GM23338 (cell line): Measurements from ENCODE around the gene POLA2. TPM values are rescaled to one million over a fixed set of nuclear protein-coding genes. Genes with fewer than 3 reads are reported as not detected.

Experiments
- ATAC-seq: fragments of 200-7000 bp; cut with Tn5 transposase; 3 replicates; pipeline ENCODE4 v1.9.1; 2020
- DNase-seq: peaks from one replicate; pipeline ENCODE4 v3.0.0-alpha.2; 2015; ENCODE audit warnings: low spot score
- H2AFZ ChIP-seq: fragments of 200-600 bp; sonication (generic); 2 replicates; pipeline ENCODE4 v1.8.0; 2016; ENCODE audit warnings: antibody characterized with exemption, mild to moderate bottlenecking, moderate library complexity
- H3F3A ChIP-seq: fragments of 200-600 bp; sonication (generic); replicated peaks from 2 replicates; pipeline ENCODE4 v1.8.0; 2017; ENCODE audit warnings: antibody characterized with exemption, mixed run types, low read depth
- H3K27ac ChIP-seq: fragments of 200-600 bp; sonication (generic); 2 replicates; pipeline ENCODE4 v1.6.1; 2016; ENCODE audit warnings: low read depth
- H3K27me3 ChIP-seq: fragments of 200-600 bp; sonication (generic); 2 replicates; pipeline ENCODE4 v1.8.0; 2016; ENCODE audit warnings: mild to moderate bottlenecking, mixed run types, moderate library complexity; ENCODE audit not compliant: insufficient read depth
- H3K36me3 ChIP-seq: fragments of 200-600 bp; sonication (generic); 2 replicates; pipeline ENCODE4 v1.8.0; 2016; ENCODE audit warnings: mild to moderate bottlenecking; ENCODE audit not compliant: insufficient read depth
- H3K4me1 ChIP-seq: fragments of 200-600 bp; sonication (generic); 2 replicates; pipeline ENCODE4 v1.8.0; 2016; ENCODE audit warnings: mild to moderate bottlenecking, moderate library complexity; ENCODE audit not compliant: insufficient read depth
- H3K4me2 ChIP-seq: fragments of 200-600 bp; sonication (generic); 2 replicates; pipeline ENCODE4 v1.7.1; 2017; ENCODE audit warnings: mixed run types
- H3K4me3 ChIP-seq: fragments of 200-600 bp; sonication (generic); 2 replicates; pipeline ENCODE4 v1.6.1; 2016; ENCODE audit warnings: mixed run types
- H3K79me2 ChIP-seq: fragments of 200-600 bp; sonication (generic); replicated peaks from 2 replicates; pipeline ENCODE4 v1.8.0; 2017; ENCODE audit warnings: mild to moderate bottlenecking; ENCODE audit not compliant: insufficient read depth
- H3K9me2 ChIP-seq: fragments of 200-600 bp; sonication (generic); 2 replicates; pipeline ENCODE4 v1.8.0; 2017; ENCODE audit not compliant: insufficient read depth
- H4K20me1 ChIP-seq: fragments of 200-600 bp; sonication (generic); replicated peaks from 2 replicates; pipeline ENCODE4 v1.8.0; 2017; ENCODE audit warnings: mild to moderate bottlenecking; ENCODE audit not compliant: insufficient read depth
- H3K27ac Mint-ChIP-seq: 2 replicates; pipeline ENCODE4 v1.8.0; 2020; ENCODE audit warnings: inconsistent platforms, mild to moderate bottlenecking, moderate library complexity, mixed read lengths
- H3K27me3 Mint-ChIP-seq: 3 replicates; pipeline ENCODE4 v1.8.0; 2022; ENCODE audit warnings: low read depth, mild to moderate bottlenecking, moderate library complexity, mixed read lengths, inconsistent platforms; ENCODE audit not compliant: insufficient read depth, poor library complexity
- H3K36me3 Mint-ChIP-seq: 3 replicates; pipeline ENCODE4 v1.8.0; 2021; ENCODE audit warnings: low read depth, mild to moderate bottlenecking, inconsistent platforms, moderate library complexity, mixed read lengths
- H3K4me1 Mint-ChIP-seq: 3 replicates; pipeline ENCODE4 v1.8.0; 2020; ENCODE audit warnings: mild to moderate bottlenecking, inconsistent platforms, mixed read lengths
- H3K4me3 Mint-ChIP-seq: 3 replicates; pipeline ENCODE4 v1.8.0; 2021; ENCODE audit warnings: moderate library complexity, mild to moderate bottlenecking, inconsistent platforms, mixed read lengths
- H3K9me3 Mint-ChIP-seq: 3 replicates; pipeline ENCODE4 v1.8.0; 2020; ENCODE audit warnings: moderate library complexity, mild to moderate bottlenecking, inconsistent platforms, mixed read lengths
- CREB1 ChIP-seq: fragments of 250-450 bp; sonication (Bioruptor Pico); IDR thresholded peaks from 2 replicates; pipeline ENCODE4 v1.5.0; 2020; ENCODE audit warnings: low read depth, mild to moderate bottlenecking, moderate library complexity
- EZH2phosphoT487 ChIP-seq: fragments of 200-600 bp; sonication (generic); IDR thresholded peaks from one replicate; pipeline ENCODE4 v1.8.1; 2018; ENCODE audit warnings: antibody characterized with exemption; ENCODE audit not compliant: unreplicated experiment
- JUNB ChIP-seq: IDR thresholded peaks from one replicate; pipeline ENCODE4 v1.6.1; 2016; ENCODE audit warnings: antibody characterized with exemption; ENCODE audit not compliant: unreplicated experiment
- NANOG ChIP-seq: IDR thresholded peaks from 2 replicates; pipeline ENCODE4 v1.6.1; 2016; ENCODE audit warnings: antibody characterized with exemption, borderline replicate concordance
- POLR2AphosphoS5 ChIP-seq: IDR thresholded peaks from 2 replicates; pipeline ENCODE4 v1.6.1; 2016; ENCODE audit warnings: antibody characterized with exemption, low read depth
- STAT1 ChIP-seq: IDR thresholded peaks from one replicate; pipeline ENCODE4 v1.6.1; 2016; ENCODE audit warnings: antibody characterized with exemption; ENCODE audit not compliant: unreplicated experiment
- ZNF114 ChIP-seq: fragments of 250-450 bp; sonication (Bioruptor Pico); IDR thresholded peaks from 2 replicates; pipeline ENCODE4 v1.5.0; 2020; ENCODE audit warnings: mild to moderate bottlenecking, moderate library complexity
- ZNF331 ChIP-seq: fragments of 250-450 bp; sonication (Bioruptor Pico); IDR thresholded peaks from 2 replicates; pipeline ENCODE4 v1.5.0; 2020; ENCODE audit warnings: low read depth, mild to moderate bottlenecking, moderate library complexity
- polyA plus RNA-seq: library from polyadenylated mRNA; unstranded; fragments of >200 nt; fragmentation: Nextera tagmentation; extraction: Ambion mirVana; gene quantifications from 2 replicates; pipeline ENCODE4 v1.2.1, GENCODE V29; 2016
- total RNA-seq: library from RNA; depleted of rRNA; stranded (reverse); fragments of >200 nt; shearing (Covaris generic); gene quantifications from 2 replicates; pipeline ENCODE4 v1.2.3, GENCODE V29; 2014
- TF ChIP-seq, protein P1 (sequence below): fragments of 250-450 bp; sonication (Bioruptor Pico); IDR thresholded peaks from 2 replicates; pipeline ENCODE4 v1.5.0; 2020; ENCODE audit warnings: mild to moderate bottlenecking, moderate library complexity
- TF ChIP-seq, protein P2 (sequence below), 2 experiments: fragments of 200-600 bp in 1 of 2; sonication (generic) in 1 of 2; conservative IDR thresholded peaks; 2 replicates each; pipeline versions ENCODE4 v1.5.1 to v1.6.1; 2016 to 2017; ENCODE audit warnings: antibody characterized with exemption in 2 of 2, low read depth in 2 of 2, mild to moderate bottlenecking in 2 of 2, moderate library complexity in 1 of 2
- TF ChIP-seq, protein P3 (sequence below): IDR thresholded peaks from 2 replicates; pipeline ENCODE4 v1.6.1; 2016; ENCODE audit warnings: antibody characterized with exemption

POLA2 gene
- total and polyA plus RNA-seq, 2 experiments from 2014 or later: 22.5 to 30.4 TPM

DNA sequence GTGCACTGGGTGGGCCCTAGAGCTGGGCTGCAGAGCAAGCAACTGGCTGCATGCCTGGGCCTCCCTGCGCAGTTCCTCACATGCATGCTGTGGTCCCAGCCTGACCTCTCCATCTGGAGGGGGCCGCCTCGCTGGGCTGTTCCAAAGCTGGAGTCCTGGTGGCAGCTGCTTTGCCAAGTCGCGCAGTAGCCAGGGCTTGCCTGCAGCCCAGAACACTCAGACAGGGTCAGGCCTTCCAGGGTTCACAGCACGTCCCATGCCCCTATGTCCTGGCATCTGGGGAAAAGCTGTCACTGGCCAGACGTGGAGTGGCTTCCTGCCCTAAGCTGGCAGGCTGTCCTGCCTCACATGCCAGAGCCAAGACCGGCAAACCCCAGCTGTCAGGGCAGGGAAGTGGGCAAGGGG is 36.4 kb downstream of the POLA2 start (continued):
- TF ChIP-seq, protein P1, sequence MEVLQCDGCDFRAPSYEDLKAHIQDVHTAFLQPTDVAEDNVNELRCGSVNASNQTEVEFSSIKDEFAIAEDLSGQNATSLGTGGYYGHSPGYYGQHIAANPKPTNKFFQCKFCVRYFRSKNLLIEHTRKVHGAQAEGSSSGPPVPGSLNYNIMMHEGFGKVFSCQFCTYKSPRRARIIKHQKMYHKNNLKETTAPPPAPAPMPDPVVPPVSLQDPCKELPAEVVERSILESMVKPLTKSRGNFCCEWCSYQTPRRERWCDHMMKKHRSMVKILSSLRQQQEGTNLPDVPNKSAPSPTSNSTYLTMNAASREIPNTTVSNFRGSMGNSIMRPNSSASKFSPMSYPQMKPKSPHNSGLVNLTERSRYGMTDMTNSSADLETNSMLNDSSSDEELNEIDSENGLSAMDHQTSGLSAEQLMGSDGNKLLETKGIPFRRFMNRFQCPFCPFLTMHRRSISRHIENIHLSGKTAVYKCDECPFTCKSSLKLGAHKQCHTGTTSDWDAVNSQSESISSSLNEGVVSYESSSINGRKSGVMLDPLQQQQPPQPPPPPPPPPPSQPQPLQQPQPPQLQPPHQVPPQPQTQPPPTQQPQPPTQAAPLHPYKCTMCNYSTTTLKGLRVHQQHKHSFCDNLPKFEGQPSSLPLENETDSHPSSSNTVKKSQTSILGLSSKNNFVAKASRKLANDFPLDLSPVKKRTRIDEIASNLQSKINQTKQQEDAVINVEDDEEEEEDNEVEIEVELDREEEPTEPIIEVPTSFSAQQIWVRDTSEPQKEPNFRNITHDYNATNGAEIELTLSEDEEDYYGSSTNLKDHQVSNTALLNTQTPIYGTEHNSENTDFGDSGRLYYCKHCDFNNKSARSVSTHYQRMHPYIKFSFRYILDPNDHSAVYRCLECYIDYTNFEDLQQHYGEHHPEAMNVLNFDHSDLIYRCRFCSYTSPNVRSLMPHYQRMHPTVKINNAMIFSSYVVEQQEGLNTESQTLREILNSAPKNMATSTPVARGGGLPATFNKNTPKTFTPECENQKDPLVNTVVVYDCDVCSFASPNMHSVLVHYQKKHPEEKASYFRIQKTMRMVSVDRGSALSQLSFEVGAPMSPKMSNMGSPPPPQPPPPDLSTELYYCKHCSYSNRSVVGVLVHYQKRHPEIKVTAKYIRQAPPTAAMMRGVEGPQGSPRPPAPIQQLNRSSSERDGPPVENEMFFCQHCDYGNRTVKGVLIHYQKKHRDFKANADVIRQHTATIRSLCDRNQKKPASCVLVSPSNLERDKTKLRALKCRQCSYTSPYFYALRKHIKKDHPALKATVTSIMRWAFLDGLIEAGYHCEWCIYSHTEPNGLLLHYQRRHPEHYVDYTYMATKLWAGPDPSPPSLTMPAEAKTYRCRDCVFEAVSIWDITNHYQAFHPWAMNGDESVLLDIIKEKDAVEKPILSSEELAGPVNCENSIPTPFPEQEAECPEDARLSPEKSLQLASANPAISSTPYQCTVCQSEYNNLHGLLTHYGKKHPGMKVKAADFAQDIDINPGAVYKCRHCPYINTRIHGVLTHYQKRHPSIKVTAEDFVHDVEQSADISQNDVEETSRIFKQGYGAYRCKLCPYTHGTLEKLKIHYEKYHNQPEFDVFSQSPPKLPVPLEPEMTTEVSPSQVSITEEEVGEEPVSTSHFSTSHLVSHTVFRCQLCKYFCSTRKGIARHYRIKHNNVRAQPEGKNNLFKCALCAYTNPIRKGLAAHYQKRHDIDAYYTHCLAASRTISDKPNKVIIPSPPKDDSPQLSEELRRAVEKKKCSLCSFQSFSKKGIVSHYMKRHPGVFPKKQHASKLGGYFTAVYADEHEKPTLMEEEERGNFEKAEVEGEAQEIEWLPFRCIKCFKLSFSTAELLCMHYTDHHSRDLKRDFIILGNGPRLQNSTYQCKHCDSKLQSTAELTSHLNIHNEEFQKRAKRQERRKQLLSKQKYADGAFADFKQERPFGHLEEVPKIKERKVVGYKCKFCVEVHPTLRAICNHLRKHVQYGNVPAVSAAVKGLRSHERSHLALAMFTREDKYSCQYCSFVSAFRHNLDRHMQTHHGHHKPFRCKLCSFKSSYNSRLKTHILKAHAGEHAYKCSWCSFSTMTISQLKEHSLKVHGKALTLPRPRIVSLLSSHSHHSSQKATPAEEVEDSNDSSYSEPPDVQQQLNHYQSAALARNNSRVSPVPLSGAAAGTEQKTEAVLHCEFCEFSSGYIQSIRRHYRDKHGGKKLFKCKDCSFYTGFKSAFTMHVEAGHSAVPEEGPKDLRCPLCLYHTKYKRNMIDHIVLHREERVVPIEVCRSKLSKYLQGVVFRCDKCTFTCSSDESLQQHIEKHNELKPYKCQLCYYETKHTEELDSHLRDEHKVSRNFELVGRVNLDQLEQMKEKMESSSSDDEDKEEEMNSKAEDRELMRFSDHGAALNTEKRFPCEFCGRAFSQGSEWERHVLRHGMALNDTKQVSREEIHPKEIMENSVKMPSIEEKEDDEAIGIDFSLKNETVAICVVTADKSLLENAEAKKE (CRISPR knock-in tag): no peak
- TF ChIP-seq CREB1 (CRISPR knock-in tag) (no peak), POLR2AphosphoS5 (no peak)
- TF ChIP-seq, protein P2, sequence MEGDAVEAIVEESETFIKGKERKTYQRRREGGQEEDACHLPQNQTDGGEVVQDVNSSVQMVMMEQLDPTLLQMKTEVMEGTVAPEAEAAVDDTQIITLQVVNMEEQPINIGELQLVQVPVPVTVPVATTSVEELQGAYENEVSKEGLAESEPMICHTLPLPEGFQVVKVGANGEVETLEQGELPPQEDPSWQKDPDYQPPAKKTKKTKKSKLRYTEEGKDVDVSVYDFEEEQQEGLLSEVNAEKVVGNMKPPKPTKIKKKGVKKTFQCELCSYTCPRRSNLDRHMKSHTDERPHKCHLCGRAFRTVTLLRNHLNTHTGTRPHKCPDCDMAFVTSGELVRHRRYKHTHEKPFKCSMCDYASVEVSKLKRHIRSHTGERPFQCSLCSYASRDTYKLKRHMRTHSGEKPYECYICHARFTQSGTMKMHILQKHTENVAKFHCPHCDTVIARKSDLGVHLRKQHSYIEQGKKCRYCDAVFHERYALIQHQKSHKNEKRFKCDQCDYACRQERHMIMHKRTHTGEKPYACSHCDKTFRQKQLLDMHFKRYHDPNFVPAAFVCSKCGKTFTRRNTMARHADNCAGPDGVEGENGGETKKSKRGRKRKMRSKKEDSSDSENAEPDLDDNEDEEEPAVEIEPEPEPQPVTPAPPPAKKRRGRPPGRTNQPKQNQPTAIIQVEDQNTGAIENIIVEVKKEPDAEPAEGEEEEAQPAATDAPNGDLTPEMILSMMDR (conservative IDR thresholded peaks at IDR 0.05; ENCODE audit: low read depth in 2 of 2): no peak

DNA sequence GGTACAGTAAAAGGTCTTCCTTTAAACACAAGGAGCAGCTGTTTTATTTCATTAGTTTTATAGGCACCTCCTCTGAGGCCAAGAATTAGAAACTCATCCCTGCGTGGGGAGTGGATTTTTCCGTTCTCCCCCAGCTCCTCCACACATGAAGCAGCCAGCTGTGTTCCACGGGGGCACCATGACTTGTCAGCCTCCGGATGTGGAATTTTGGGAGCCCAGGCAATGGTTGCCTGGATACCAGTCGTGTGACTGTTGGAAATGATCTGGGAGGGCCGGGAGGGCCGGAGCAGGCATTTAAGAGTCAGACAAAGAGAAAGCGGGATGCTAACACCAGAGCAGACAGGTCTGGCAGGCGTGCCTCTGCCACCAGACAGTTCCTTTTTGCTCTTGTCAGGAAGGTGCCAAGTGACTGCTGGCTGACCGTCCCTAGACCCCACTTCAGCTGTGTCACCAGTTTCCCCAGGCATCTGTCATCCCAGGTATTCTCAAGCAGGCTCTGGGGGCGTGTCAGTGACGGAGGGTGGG is 37.0 kb downstream of the POLA2 start:
- Mint-ChIP-seq H3K27ac (no peak overlapping the region), H3K4me1 (peaks cover 16% of the 10 kb centered on the region), H3K9me3 (no peaks in the 10 kb centered on the region), H3K4me3 (no peak overlapping the region), H3K27me3 (peaks cover 7% of the 10 kb centered on the region), H3K36me3 (peaks cover 38% of the 10 kb centered on the region)
- Histone ChIP-seq H3K4me3 (no peak overlapping the region), H2AFZ (no peak overlapping the region), H3K36me3 (peaks cover 11% of the 10 kb centered on the region; the same call in 1 of the 2 replicates), H3K9me2 (no peaks in the 10 kb centered on the region), H3K27me3 (no peaks in the 10 kb centered on the region), H3F3A (0 out of 2 replicates have a peak, but pooled peaks cover 5% of the 10 kb centered on the region), H3K79me2 (no peaks in the 10 kb centered on the region), H4K20me1 (no peaks in the 10 kb centered on the region; the same call in 1 of the 2 replicates), H3K4me2 (no peak overlapping the region), H3K27ac (no peak overlapping the region), H3K4me1 (peaks cover 14% of the 10 kb centered on the region)
- DNase-seq (no peak), ATAC-seq (no peak)
- no peak for TF ChIP-seq EZH2phosphoT487
- TF ChIP-seq POLR2AphosphoS5: no peak
- TF ChIP-seq, protein P2 (conservative IDR thresholded peaks at IDR 0.05; ENCODE audit: low read depth in 2 of 2): no peak
- TF ChIP-seq JUNB: no peak
- TF ChIP-seq ZNF331 (CRISPR knock-in tag): no peak
- TF ChIP-seq STAT1: no peak
- no peak for TF ChIP-seq CREB1 (CRISPR knock-in tag)
- no peak for TF ChIP-seq NANOG
- no peak for TF ChIP-seq ZNF114 (CRISPR knock-in tag)
- TF ChIP-seq, protein P3, sequence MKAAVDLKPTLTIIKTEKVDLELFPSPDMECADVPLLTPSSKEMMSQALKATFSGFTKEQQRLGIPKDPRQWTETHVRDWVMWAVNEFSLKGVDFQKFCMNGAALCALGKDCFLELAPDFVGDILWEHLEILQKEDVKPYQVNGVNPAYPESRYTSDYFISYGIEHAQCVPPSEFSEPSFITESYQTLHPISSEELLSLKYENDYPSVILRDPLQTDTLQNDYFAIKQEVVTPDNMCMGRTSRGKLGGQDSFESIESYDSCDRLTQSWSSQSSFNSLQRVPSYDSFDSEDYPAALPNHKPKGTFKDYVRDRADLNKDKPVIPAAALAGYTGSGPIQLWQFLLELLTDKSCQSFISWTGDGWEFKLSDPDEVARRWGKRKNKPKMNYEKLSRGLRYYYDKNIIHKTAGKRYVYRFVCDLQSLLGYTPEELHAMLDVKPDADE: no peak
